KMS-11 (cell line): ENCODE results near the gene BUD13.
A peak's percentile ranks its signal among the peaks of the same experiment; 100 is the strongest.

Experiments used
- H2AFZ ChIP-seq: fragments of 200-600 bp; sonication (generic); 2 replicates; pipeline ENCODE4 v1.6.1; 2016; ENCODE audit warnings: antibody characterized with exemption, mixed run types, low read depth
- H3K27ac ChIP-seq: fragments of 200-600 bp; sonication (generic); 2 replicates; pipeline ENCODE4 v1.6.1; 2016; ENCODE audit warnings: mild to moderate bottlenecking, mixed run types
- H3K27me3 ChIP-seq: fragments of 200-600 bp; sonication (generic); 2 replicates; pipeline ENCODE4 v1.6.1; 2017; ENCODE audit warnings: mild to moderate bottlenecking, low read depth, mixed run types, moderate library complexity; ENCODE audit not compliant: insufficient read depth
- H3K36me3 ChIP-seq: fragments of 200-600 bp; sonication (generic); 2 replicates; pipeline ENCODE4 v1.6.1; 2017; ENCODE audit warnings: mild to moderate bottlenecking, mixed run types; ENCODE audit not compliant: insufficient read depth
- H3K4me1 ChIP-seq: fragments of 200-600 bp; sonication (generic); 2 replicates; pipeline ENCODE4 v1.6.1; 2016; ENCODE audit warnings: mild to moderate bottlenecking, low read depth, mixed run types; ENCODE audit not compliant: poor library complexity, severe bottlenecking
- H3K4me2 ChIP-seq: fragments of 200-600 bp; sonication (generic); 2 replicates; pipeline ENCODE4 v1.7.0; 2016; ENCODE audit warnings: mild to moderate bottlenecking, mixed run types
- H3K4me3 ChIP-seq: fragments of 200-600 bp; sonication (generic); IDR thresholded peaks from 2 replicates; pipeline ENCODE4 v1.6.1; 2017; ENCODE audit warnings: low read depth, low read length, mixed read lengths; ENCODE audit not compliant: insufficient read depth
- H3K79me2 ChIP-seq: fragments of 200-600 bp; sonication (generic); 2 replicates; pipeline ENCODE4 v1.6.1; 2016; ENCODE audit warnings: low read depth, mixed run types; ENCODE audit not compliant: insufficient read depth
- H3K9ac ChIP-seq: fragments of 200-600 bp; sonication (generic); 2 replicates; pipeline ENCODE4 v1.6.1; 2016; ENCODE audit warnings: mild to moderate bottlenecking, mixed run types
- H4K20me1 ChIP-seq: fragments of 200-600 bp; sonication (generic); 2 replicates; pipeline ENCODE4 v1.6.1; 2016; ENCODE audit warnings: mild to moderate bottlenecking, mixed run types; ENCODE audit not compliant: insufficient read depth
- CTCF ChIP-seq: fragments of 200-600 bp; sonication (generic); conservative IDR thresholded peaks from 2 replicates; pipeline ENCODE4 v1.6.1; 2017; ENCODE audit warnings: low read depth, mild to moderate bottlenecking, antibody characterized with exemption, low read length, moderate library complexity, mixed read lengths

The BUD13 gene

GRCh38 chr11:116782728-116783127 lies 9.9 kb upstream of the BUD13 start:
- Histone ChIP-seq H3K4me2 (no peak overlapping the region), H3K36me3 (no peaks in the 10 kb centered on the region), H3K79me2 (peaks cover 12% of the 10 kb centered on the region), H3K9ac (no peak overlapping the region), H3K4me3 (no peak overlapping the region), H3K27ac (no peak overlapping the region), H2AFZ (no peak overlapping the region), H3K27me3 (no peaks in the 10 kb centered on the region), H3K4me1 (peaks cover 18% of the 10 kb centered on the region), H4K20me1 (no peaks in the 10 kb centered on the region)
- TF ChIP-seq CTCF = no peak

DNA sequence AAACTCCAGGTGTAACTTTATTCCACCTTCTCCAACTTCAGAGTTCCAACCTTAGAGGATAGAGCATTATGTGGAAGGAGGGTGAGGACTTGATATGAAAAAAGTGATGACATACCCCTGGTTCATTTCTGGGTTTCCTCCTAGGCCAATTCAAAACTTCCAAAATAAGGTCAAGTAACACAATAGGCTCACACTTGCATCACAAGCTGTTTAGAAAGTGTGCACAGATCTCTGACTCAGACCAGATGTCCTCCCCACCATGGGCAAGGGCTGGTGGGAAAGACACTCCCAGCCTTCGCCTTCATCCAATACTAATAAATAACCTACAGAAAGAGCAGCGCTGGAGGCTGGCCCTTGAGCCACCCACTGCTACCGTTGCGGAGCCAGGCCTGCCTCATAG lies 5.8 kb upstream of the BUD13 start:
- no peak overlapping the region for H2AFZ ChIP-seq
- H3K27ac ChIP-seq = no peak overlapping the region
- H3K27me3 ChIP-seq = no peaks in the 10 kb centered on the region
- H3K36me3 ChIP-seq = no peaks in the 10 kb centered on the region
- H3K4me3 ChIP-seq = no peak overlapping the region
- TF ChIP-seq CTCF = no peak
- H4K20me1 ChIP-seq = no peaks in the 10 kb centered on the region
- H3K4me2 ChIP-seq = no peak overlapping the region
- H3K79me2 ChIP-seq = no peaks in the 10 kb centered on the region
- no peak overlapping the region for H3K9ac ChIP-seq
- peaks cover 48% of the 10 kb centered on the region for H3K4me1 ChIP-seq

DNA sequence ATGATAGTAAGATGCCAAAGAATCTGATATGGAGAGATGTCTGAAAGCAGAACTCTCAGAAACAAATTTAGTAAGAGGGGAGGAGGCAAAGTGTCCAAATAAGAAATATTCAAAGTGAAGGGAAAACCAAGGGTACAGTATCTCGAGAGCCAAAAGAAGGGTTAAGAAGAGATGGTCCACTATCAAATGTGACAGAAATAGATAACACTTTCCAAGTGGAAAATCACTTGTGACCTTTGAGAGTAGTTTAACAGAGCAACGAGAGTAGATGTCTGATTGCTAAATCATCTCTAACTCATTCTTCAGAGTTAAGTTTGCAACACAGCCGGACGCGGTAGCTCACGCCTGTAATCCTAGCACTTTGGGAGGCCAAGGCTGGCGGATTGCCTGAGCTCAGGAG lies 4.3 kb upstream of the BUD13 start:
- 0 out of 2 replicates have a peak, but pooled peaks cover 4% of the 10 kb centered on the region for H3K79me2 ChIP-seq
- no peaks in the 10 kb centered on the region for H3K36me3 ChIP-seq
- peaks cover 50% of the 10 kb centered on the region for H3K4me1 ChIP-seq
- H3K27ac ChIP-seq = peak overlapping the region; percentile 57; the same call in 1 of the 2 replicates
- H2AFZ ChIP-seq = no peak overlapping the region
- no peaks in the 10 kb centered on the region for H3K27me3 ChIP-seq
- H3K4me3 ChIP-seq = no peak overlapping the region
- no peak for TF ChIP-seq CTCF
- H3K9ac ChIP-seq = no peak overlapping the region
- H4K20me1 ChIP-seq = no peaks in the 10 kb centered on the region
- H3K4me2 ChIP-seq = peak overlapping the region; percentile 40

DNA sequence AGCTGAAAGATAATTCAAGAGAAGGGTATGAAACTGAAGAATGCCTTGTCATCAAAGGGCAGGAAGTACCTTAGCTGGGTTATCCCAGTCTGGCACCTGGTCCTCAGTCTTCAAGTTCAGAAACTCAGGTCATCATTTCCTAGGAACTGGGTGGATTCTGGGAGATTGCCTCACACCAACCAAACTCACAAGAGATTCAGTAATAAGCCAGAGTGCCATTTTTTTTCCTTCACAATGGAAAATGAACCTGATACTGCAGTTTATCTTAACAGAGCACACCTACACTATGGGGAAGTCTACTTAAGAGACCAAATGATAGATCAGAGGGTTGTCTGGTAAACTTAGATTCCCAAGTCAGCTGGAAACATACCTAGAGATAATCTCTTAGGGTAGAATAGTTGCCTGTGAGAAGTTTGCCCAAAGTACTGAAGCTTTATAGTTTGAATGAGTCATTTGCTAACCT lies 3.8 kb upstream of the BUD13 start:
- no peak for TF ChIP-seq CTCF
- H3K79me2 ChIP-seq = peaks cover 9% of the 10 kb centered on the region; the same call in 1 of the 2 replicates
- peak overlapping the region; percentile 57 for H3K27ac ChIP-seq
- no peak overlapping the region for H3K4me3 ChIP-seq
- no peak overlapping the region for H3K9ac ChIP-seq
- no peaks in the 10 kb centered on the region for H4K20me1 ChIP-seq
- no peaks in the 10 kb centered on the region for H3K36me3 ChIP-seq
- H3K27me3 ChIP-seq = no peaks in the 10 kb centered on the region
- peak overlapping the region; percentile 40 for H3K4me2 ChIP-seq
- H2AFZ ChIP-seq = no peak overlapping the region
- H3K4me1 ChIP-seq = peaks cover 54% of the 10 kb centered on the region
